Neural progenitor cell (in vitro differentiated cells): Measurements from ENCODE around the gene SLC2A14. TPM values are rescaled to one million over a fixed set of nuclear protein-coding genes. Genes with fewer than 3 reads are reported as not detected.
"Not testable (repeated sequence)": the region's sequence is repeated elsewhere in the genome, so short reads cannot be mapped to it uniquely, and the experiment has no call there.

Experiments
- DNase-seq: peaks from one replicate; pipeline ENCODE4 v3.0.0-alpha.2; 2016; ENCODE audit warnings: low spot score
- H2AFZ ChIP-seq: fragments of 200-600 bp; sonication (generic); replicated peaks from 2 replicates; pipeline ENCODE4 v1.6.1; 2016; ENCODE audit warnings: antibody characterized with exemption
- H3F3A ChIP-seq: fragments of 200-600 bp; sonication (generic); 2 replicates; pipeline ENCODE4 v1.6.1; 2016; ENCODE audit warnings: antibody characterized with exemption, low read depth
- H3K27ac ChIP-seq: fragments of 200-600 bp; sonication (generic); 2 replicates; pipeline ENCODE4 v1.5.1; 2016; ENCODE audit warnings: mild to moderate bottlenecking
- H3K27me3 ChIP-seq: fragments of 200-600 bp; sonication (generic); 2 replicates; pipeline ENCODE4 v1.6.1; 2016; ENCODE audit warnings: mild to moderate bottlenecking, moderate library complexity
- H3K36me3 ChIP-seq: fragments of 200-600 bp; sonication (generic); 2 replicates; pipeline ENCODE4 v1.5.1; 2016
- H3K4me1 ChIP-seq: fragments of 200-600 bp; sonication (generic); 2 replicates; pipeline ENCODE4 v1.6.1; 2016; ENCODE audit warnings: mixed run types
- H3K4me2 ChIP-seq: fragments of 200-600 bp; sonication (generic); 2 replicates; pipeline ENCODE4 v1.6.1; 2016
- H3K4me3 ChIP-seq: fragments of 200-600 bp; sonication (generic); 2 replicates; pipeline ENCODE4 v1.5.1; 2016
- H3K79me2 ChIP-seq: fragments of 200-600 bp; sonication (generic); 2 replicates; pipeline ENCODE4 v1.6.1; 2016; ENCODE audit warnings: low read depth
- H3K9ac ChIP-seq: fragments of 200-600 bp; sonication (generic); 2 replicates; pipeline ENCODE4 v1.6.1; 2016
- H3K9me3 ChIP-seq: fragments of 200-600 bp; sonication (generic); 2 replicates; pipeline ENCODE4 v1.5.1; 2016; ENCODE audit warnings: low read depth
- H4K20me1 ChIP-seq: fragments of 200-600 bp; sonication (generic); 2 replicates; pipeline ENCODE4 v1.6.1; 2016; ENCODE audit warnings: low read depth
- H3K27ac Mint-ChIP-seq: 3 replicates; pipeline ENCODE4 v1.8.0; 2021; ENCODE audit warnings: mixed read lengths
- H3K27me3 Mint-ChIP-seq: 2 replicates; pipeline ENCODE4 v1.8.0; 2022; ENCODE audit warnings: low read depth, mild to moderate bottlenecking, inconsistent platforms, moderate library complexity, mixed read lengths; ENCODE audit not compliant: insufficient read depth
- H3K36me3 Mint-ChIP-seq: 3 replicates; pipeline ENCODE4 v1.8.0; 2021; ENCODE audit warnings: mixed read lengths
- H3K4me1 Mint-ChIP-seq: 3 replicates; pipeline ENCODE4 v1.8.0; 2021; ENCODE audit warnings: mixed read lengths
- H3K4me3 Mint-ChIP-seq: 3 replicates; pipeline ENCODE4 v1.8.0; 2021; ENCODE audit warnings: mild to moderate bottlenecking, moderate library complexity, mixed read lengths
- H3K9me3 Mint-ChIP-seq: 3 replicates; pipeline ENCODE4 v1.8.0; 2020; ENCODE audit warnings: mixed read lengths
- CTCF ChIP-seq: fragments of 200-600 bp; sonication (generic); IDR thresholded peaks from 2 replicates; pipeline ENCODE4 v1.5.1; 2017; ENCODE audit warnings: antibody characterized with exemption, mild to moderate bottlenecking
- EZH2 ChIP-seq: fragments of 200-600 bp; sonication (generic); IDR thresholded peaks from 2 replicates; pipeline ENCODE4 v1.6.1; 2017; ENCODE audit warnings: antibody characterized with exemption, mild to moderate bottlenecking, moderate library complexity
- EZH2phosphoT487 ChIP-seq: fragments of 200-600 bp; sonication (generic); IDR thresholded peaks from 2 replicates; pipeline ENCODE4 v1.6.1; 2017; ENCODE audit warnings: antibody characterized with exemption
- total RNA-seq: library from RNA; depleted of rRNA; stranded (reverse); fragments of >200 nt; gene quantifications from 2 replicates; pipeline ENCODE4 v1.2.3, GENCODE V29; 2015; ENCODE audit warnings: low replicate concordance

The SLC2A14 gene
- total RNA-seq, 1 donor from 2014 or later: 0.49 TPM

- no peaks in the 10 kb centered on the region for H3K36me3 ChIP-seq
- no peak for TF ChIP-seq EZH2
- Mint-ChIP-seq H3K9me3 (peaks cover 4% of the 10 kb centered on the region), H3K4me3 (no peak overlapping the region), H3K27me3 (peaks cover 2% of the 10 kb centered on the region), H3K27ac (peak overlapping the region; percentile 30), H3K36me3 (no peaks in the 10 kb centered on the region), H3K4me1 (peaks cover 38% of the 10 kb centered on the region)
- no peaks in the 10 kb centered on the region for H3K27me3 ChIP-seq
- no peaks in the 10 kb centered on the region for H3K9me3 ChIP-seq
- no peak overlapping the region for H3K4me3 ChIP-seq
- H2AFZ ChIP-seq: peak overlapping the region; percentile 0
- no peak overlapping the region for H3K4me2 ChIP-seq
- H3K4me1 ChIP-seq: peaks cover 19% of the 10 kb centered on the region
- DNase-seq: no peak
- no peaks in the 10 kb centered on the region for H4K20me1 ChIP-seq
- no peaks in the 10 kb centered on the region for H3K79me2 ChIP-seq
- H3F3A ChIP-seq: peaks cover 30% of the 10 kb centered on the region
- no peak overlapping the region for H3K27ac ChIP-seq
- no peak overlapping the region for H3K9ac ChIP-seq
Measured at GRCh38 chr12:7859552-7859951, 13.2 kb downstream of the SLC2A14 start.

- Histone ChIP-seq H3K27me3 (no peaks in the 10 kb centered on the region), H3K4me3 (no peak overlapping the region), H3F3A (peaks cover 30% of the 10 kb centered on the region), H3K9ac (no peak overlapping the region), H3K36me3 (no peaks in the 10 kb centered on the region), H3K27ac (no peak overlapping the region), H3K4me1 (peaks cover 20% of the 10 kb centered on the region), H3K9me3 (no peaks in the 10 kb centered on the region), H2AFZ (no peak overlapping the region), H3K4me2 (no peak overlapping the region), H3K79me2 (no peaks in the 10 kb centered on the region), H4K20me1 (no peaks in the 10 kb centered on the region)
- Mint-ChIP-seq H3K36me3 (no peaks in the 10 kb centered on the region), H3K27ac (no peak overlapping the region), H3K27me3 (peaks cover 2% of the 10 kb centered on the region), H3K4me1 (peaks cover 35% of the 10 kb centered on the region), H3K4me3 (no peak overlapping the region), H3K9me3 (peaks cover 1% of the 10 kb centered on the region)
- TF ChIP-seq EZH2phosphoT487 (no peak), CTCF (no peak)
- no peak for DNase-seq
Measured at GRCh38 chr12:7857971-7858370, 14.7 kb downstream of the SLC2A14 start.

- Histone ChIP-seq H3K36me3 (no peaks in the 10 kb centered on the region), H3K4me1 (peaks cover 34% of the 10 kb centered on the region), H2AFZ (no peak overlapping the region), H3K4me2 (no peak overlapping the region), H4K20me1 (no peaks in the 10 kb centered on the region), H3K79me2 (no peaks in the 10 kb centered on the region), H3K9ac (no peak overlapping the region), H3K27me3 (no peaks in the 10 kb centered on the region), H3K9me3 (no peaks in the 10 kb centered on the region), H3K4me3 (no peak overlapping the region), H3F3A (peaks cover 38% of the 10 kb centered on the region), H3K27ac (no peak overlapping the region)
- Mint-ChIP-seq H3K9me3 (no peaks in the 10 kb centered on the region), H3K36me3 (no peaks in the 10 kb centered on the region), H3K4me3 (no peak overlapping the region), H3K27ac (no peak overlapping the region), H3K4me1 (peaks cover 42% of the 10 kb centered on the region), H3K27me3 (peaks cover 2% of the 10 kb centered on the region)
- no peak for DNase-seq
- TF ChIP-seq EZH2 (no peak), EZH2phosphoT487 (no peak), CTCF (no peak)
Measured at GRCh38 chr12:7856516-7856915, 16.2 kb downstream of the SLC2A14 start.

GRCh38 chr12:7853557-7853956, 19.2 kb downstream of the SLC2A14 start:
- H3K27me3 ChIP-seq: no peaks in the 10 kb centered on the region
- peaks cover 22% of the 10 kb centered on the region for H3K4me1 Mint-ChIP-seq
- H3K79me2 ChIP-seq: no peaks in the 10 kb centered on the region
- H3K4me3 ChIP-seq: no peak overlapping the region
- no peak overlapping the region for H2AFZ ChIP-seq
- H3K9me3 ChIP-seq: no peaks in the 10 kb centered on the region
- no peaks in the 10 kb centered on the region for H4K20me1 ChIP-seq
- H3K4me1 ChIP-seq: peaks cover 25% of the 10 kb centered on the region
- no peaks in the 10 kb centered on the region for H3K36me3 ChIP-seq
- peaks cover 2% of the 10 kb centered on the region for H3K36me3 Mint-ChIP-seq
- peaks cover 2% of the 10 kb centered on the region for H3K27me3 Mint-ChIP-seq
- H3K27ac Mint-ChIP-seq: no peak overlapping the region
- peaks cover 10% of the 10 kb centered on the region for H3F3A ChIP-seq
- no peak for DNase-seq
- H3K9me3 Mint-ChIP-seq: no peaks in the 10 kb centered on the region
- no peak overlapping the region for H3K27ac ChIP-seq
- TF ChIP-seq EZH2phosphoT487: no peak
- no peak for TF ChIP-seq EZH2
- TF ChIP-seq CTCF: no peak
- H3K4me2 ChIP-seq: no peak overlapping the region
- no peak overlapping the region for H3K4me3 Mint-ChIP-seq
- H3K9ac ChIP-seq: no peak overlapping the region

GRCh38 chr12:7851622-7852081, 21.1 kb downstream of the SLC2A14 start:
- H3K9me3 ChIP-seq, H3K27ac Mint-ChIP-seq, H3K9me3 Mint-ChIP-seq, H3K36me3 ChIP-seq, H3K9ac ChIP-seq, H3K27me3 ChIP-seq, H3K27me3 Mint-ChIP-seq, H4K20me1 ChIP-seq, H2AFZ ChIP-seq, H3K4me3 ChIP-seq, H3K36me3 Mint-ChIP-seq, H3K79me2 ChIP-seq: not testable (repeated sequence)
- Mint-ChIP-seq H3K4me1 (peaks cover 34% of the 10 kb centered on the region), H3K4me3 (peak overlapping the region; percentile 19)
- DNase-seq: peak; percentile 38
- H3K27ac ChIP-seq: peak overlapping the region; percentile 42
- H3K4me1 ChIP-seq: peaks cover 30% of the 10 kb centered on the region
- peak overlapping the region; percentile 57 for H3K4me2 ChIP-seq
- peaks cover 16% of the 10 kb centered on the region for H3F3A ChIP-seq

- H4K20me1 ChIP-seq, H3K9me3 ChIP-seq, H3K4me2 ChIP-seq, DNase-seq, H3K36me3 Mint-ChIP-seq, H3K4me3 Mint-ChIP-seq, H3K27me3 ChIP-seq, H3K79me2 ChIP-seq, H3K9ac ChIP-seq, H3K36me3 ChIP-seq, H3K9me3 Mint-ChIP-seq, H3K27ac ChIP-seq, H2AFZ ChIP-seq, H3K4me3 ChIP-seq, H3K27me3 Mint-ChIP-seq: not testable (repeated sequence)
- Histone ChIP-seq H3K4me1 (peaks cover 30% of the 10 kb centered on the region), H3F3A (peaks cover 16% of the 10 kb centered on the region)
- Mint-ChIP-seq H3K27ac (peak overlapping the region; percentile 8), H3K4me1 (peaks cover 29% of the 10 kb centered on the region)
Measured at GRCh38 chr12:7850099-7850498, 22.6 kb downstream of the SLC2A14 start.
